Measurements from ENCODE around the gene ETNK1.

GRCh38 chr12:22653075-22653474 is 28.1 kb downstream of the ETNK1 start:
- TF ChIP-seq PPARA (CRISPR knock-in tag; IDR thresholded peaks at IDR 0.05; ENCODE audit: borderline replicate concordance) (no peak), PATZ1 (CRISPR knock-in tag; IDR thresholded peaks at IDR 0.05; ENCODE audit: borderline replicate concordance) (no peak), BACH2 (CRISPR knock-in tag; IDR thresholded peaks at IDR 0.05; ENCODE audit: borderline replicate concordance) (no peak), GLIS3 (CRISPR knock-in tag; IDR thresholded peaks at IDR 0.05) (no peak), RARB (CRISPR knock-in tag; IDR thresholded peaks at IDR 0.05) (no peak), ZFP30 (CRISPR knock-in tag; IDR thresholded peaks at IDR 0.05) (no peak), ZFP3 (CRISPR knock-in tag; IDR thresholded peaks at IDR 0.05) (no peak), OSR1 (CRISPR knock-in tag; IDR thresholded peaks at IDR 0.05) (no peak), CREB5 (CRISPR knock-in tag; IDR thresholded peaks at IDR 0.05; ENCODE audit: low read depth) (no peak)
